ENCODE data around the gene PYGB.
A peak's percentile ranks its signal among the peaks of the same experiment; 100 is the strongest.

The PYGB gene

GRCh38 chr20:25283221-25283951, 35.5 kb downstream of the PYGB start:
- DNase-seq (ENCODE audit: low spot score) = no peak

- no peak for DNase-seq (ENCODE audit: low spot score)
Measured at GRCh38 chr20:25284131-25284601, 36.3 kb downstream of the PYGB start.

GRCh38 chr20:25285091-25285647, 37.3 kb downstream of the PYGB start:
- DNase-seq (ENCODE audit: low spot score) = no peak

GRCh38 chr20:25285856-25286798, 38.2 kb downstream of the PYGB start:
- DNase-seq (ENCODE audit: low spot score) = no peak

GRCh38 chr20:25286917-25287316, 39.0 kb downstream of the PYGB start:
- no peak for DNase-seq (ENCODE audit: low spot score)

GRCh38 chr20:25287631-25288290, 39.9 kb downstream of the PYGB start:
- DNase-seq (ENCODE audit: low spot score) = no peak

- DNase-seq (ENCODE audit: low spot score) = no peak
Measured at GRCh38 chr20:25288291-25289181, 40.7 kb downstream of the PYGB start.

- no peak for DNase-seq (ENCODE audit: low spot score)
Measured at GRCh38 chr20:25289886-25290597, 42.2 kb downstream of the PYGB start.

- DNase-seq (ENCODE audit: low spot score) = no peak
Measured at GRCh38 chr20:25290646-25291431, 43.0 kb downstream of the PYGB start.

- DNase-seq (ENCODE audit: low spot score) = no peak
Measured at GRCh38 chr20:25291432-25292133, 43.7 kb downstream of the PYGB start.

GRCh38 chr20:25292176-25292891, 44.4 kb downstream of the PYGB start:
- no peak for DNase-seq (ENCODE audit: low spot score)

GRCh38 chr20:25293507-25293906, 45.6 kb downstream of the PYGB start:
- no peak for DNase-seq (ENCODE audit: low spot score)

- DNase-seq (ENCODE audit: low spot score) = no peak
Measured at GRCh38 chr20:25293910-25294458, 46.1 kb downstream of the PYGB start.

GRCh38 chr20:25294459-25295385, 46.8 kb downstream of the PYGB start:
- DNase-seq (ENCODE audit: low spot score) = peak; percentile 51

- DNase-seq (ENCODE audit: low spot score) = no peak
Measured at GRCh38 chr20:25295386-25296093, 47.7 kb downstream of the PYGB start.

All from CD4-positive, alpha-beta T cell treated with Interleukin-2 at 100 ng/mL for 4 hours (primary cell).